ENCODE results near the gene USP15. TPM values are rescaled to one million over a fixed set of nuclear protein-coding genes. Genes with fewer than 3 reads are reported as not detected.

The USP15 gene
- total and polyA plus RNA-seq, 9 donors = 35.7 to 152 (median 61.0) TPM

Small RNA genes lying within 50 kb of the gene (small RNA-seq; reads per million reads assigned to genes)
- gene RF00017 = not detected
- gene RNU6-595P = not detected

Other genes with a start within 250 kb of the USP15 start
- gene MON2, start 206.4 kb downstream of the USP15 start, total RNA-seq = 10 to 100 TPM; 51.0 to 84.4 (median 58.0) TPM
- 10 to 100 TPM; 13.1 to 31.5 TPM for gene MON2, start 206.4 kb downstream of the USP15 start, polyA plus RNA-seq